NCI-H2081 treated with DMSO at 0.1 percent for 48 hours (cell line): ENCODE results near the gene SAMD4A.

Experiments
- DNase-seq: peaks from one replicate; lab custom pipeline; 2025; lab: John Stamatoyannopoulos, UW

Gene SAMD4A

DNA sequence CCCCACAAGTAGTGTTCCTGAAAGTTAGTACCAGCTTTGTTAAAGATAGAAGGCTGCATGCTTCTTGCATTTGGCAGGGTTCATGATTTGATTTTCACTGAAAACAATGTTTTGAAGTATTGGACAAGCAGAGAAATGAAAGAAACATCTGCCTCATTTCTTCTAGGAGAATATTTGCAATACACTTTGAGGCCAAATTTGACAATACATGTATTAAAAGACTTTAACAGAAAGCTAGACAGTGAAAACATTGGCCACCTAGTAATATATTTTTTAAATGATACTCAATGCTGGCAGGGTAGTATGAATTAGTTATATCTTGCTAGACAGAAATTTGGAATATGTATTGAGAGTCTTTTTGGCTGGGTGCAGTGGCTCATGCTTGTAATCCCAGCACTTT, 267.2 kb downstream of the SAMD4A start:
- no peak for DNase-seq

DNA sequence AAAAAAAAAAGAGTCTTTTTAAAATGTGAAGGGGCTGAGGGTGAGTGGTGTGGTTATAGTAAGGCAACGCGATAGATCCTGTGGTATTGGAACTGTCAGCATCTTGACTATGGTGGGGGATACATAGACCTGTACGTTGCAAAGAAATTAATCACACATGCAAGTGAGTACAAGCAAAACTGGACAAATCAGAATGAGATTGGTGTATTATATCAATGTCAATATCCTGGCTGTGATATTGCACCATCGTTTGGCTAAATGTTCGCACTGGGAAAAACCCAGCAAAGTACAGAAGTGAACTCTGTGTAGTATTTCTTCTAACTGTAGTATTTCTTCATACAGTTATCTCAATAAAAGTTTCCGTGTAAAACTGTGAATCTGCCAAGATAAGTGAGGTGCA, 267.8 kb downstream of the SAMD4A start:
- DNase-seq, result no peak

GRCh38 chr14:54836231-54836630, 269.3 kb downstream of the SAMD4A start:
- no peak for DNase-seq

GRCh38 chr14:54837508-54838149, 270.7 kb downstream of the SAMD4A start:
- no peak for DNase-seq

DNA sequence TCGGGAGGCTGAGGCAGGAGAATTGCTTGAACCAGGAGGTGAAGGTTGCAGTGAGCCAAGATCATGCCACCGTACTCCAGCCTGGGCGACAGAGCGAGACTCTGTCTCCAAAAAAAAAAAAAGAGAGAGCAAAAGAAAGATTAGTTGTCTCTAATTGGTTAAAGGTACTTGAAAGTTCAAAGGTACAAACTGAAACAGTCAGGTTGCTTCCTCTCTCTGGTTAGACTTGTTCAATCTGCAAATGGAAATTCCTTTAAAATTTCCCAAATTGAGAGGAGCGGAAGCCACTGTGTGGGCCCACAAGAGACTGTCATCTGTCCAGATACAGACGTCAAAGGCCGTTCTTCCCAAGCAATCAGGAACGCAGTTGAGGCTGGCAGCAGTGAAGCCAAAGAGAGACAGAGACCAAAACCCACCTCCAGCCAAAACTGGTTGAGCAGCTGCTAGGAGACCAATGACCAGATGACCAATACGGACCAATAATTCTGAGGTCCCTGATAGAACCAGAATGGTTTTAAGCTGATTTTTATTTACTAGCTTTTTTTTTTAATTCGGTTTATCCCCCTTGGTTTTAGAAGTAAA, 272.1 kb downstream of the SAMD4A start:
- DNase-seq, result no peak

DNA sequence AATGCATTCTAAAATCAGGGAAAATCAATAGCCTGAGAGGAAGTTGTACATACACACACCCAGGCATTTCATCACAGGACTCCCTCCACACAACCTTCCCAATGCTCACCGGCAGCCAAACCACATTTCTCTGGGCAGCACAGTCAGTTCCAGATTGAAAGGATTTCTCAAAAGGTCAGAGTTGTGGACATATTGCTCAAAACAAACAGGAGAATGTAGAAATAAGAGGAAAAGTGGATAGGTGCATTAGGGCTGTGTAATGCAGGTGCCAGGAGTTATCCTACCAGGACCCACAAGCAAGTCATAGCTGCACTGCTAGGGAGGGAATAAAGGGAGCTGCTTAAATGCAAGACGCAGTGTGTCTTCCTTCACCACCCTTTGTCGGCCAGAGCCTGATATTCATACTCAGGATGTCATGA, 272.8 kb downstream of the SAMD4A start:
- no peak for DNase-seq

- DNase-seq, result no peak
Observed at GRCh38 chr14:54840336-54840735, 273.4 kb downstream of the SAMD4A start.

DNA sequence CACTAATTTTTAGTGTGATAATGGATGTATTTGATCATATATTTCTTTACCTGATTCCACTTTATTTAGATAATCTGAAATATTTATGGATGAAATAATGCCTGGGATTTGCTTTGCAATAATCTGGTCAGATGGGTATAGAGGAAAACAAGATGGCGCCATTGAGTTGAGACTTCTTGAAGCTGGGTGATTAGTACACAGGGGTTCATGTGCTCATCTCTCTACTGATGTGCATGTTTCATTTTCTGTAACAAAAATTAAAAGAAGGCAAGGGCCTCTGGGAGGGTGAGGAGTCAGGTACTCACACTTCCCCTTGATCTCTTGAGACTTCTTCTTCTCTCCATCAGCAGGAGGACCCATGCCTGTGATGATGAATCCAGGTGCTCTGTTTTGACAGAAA, 273.9 kb downstream of the SAMD4A start:
- DNase-seq, result no peak
